NB4 (cell line): ENCODE results near the gene OR2V2.
"Not testable (repeated sequence)": the region's sequence is repeated elsewhere in the genome, so short reads cannot be mapped to it uniquely, and the experiment has no call there.

ENCODE experiments used
- DNase-seq: peaks from one replicate; pipeline ENCODE4 v3.0.0; 2010; ENCODE audit warnings: low read depth
- H3K4me3 ChIP-seq: one replicate; pipeline ENCODE4 v1.5.1; 2011; ENCODE audit warnings: mild to moderate bottlenecking, low read depth, low read length, moderate library complexity
- CTCF ChIP-seq: IDR thresholded peaks from one replicate; pipeline ENCODE4 v1.5.1; 2012; ENCODE audit warnings: low read depth, low read length
- MYC ChIP-seq: IDR thresholded peaks from 2 replicates; pipeline ENCODE4 v1.6.1; 2011; ENCODE audit warnings: low read depth, low read length
- POLR2A ChIP-seq: IDR thresholded peaks from 2 replicates; pipeline ENCODE4 v1.6.1; 2011; ENCODE audit warnings: mild to moderate bottlenecking; ENCODE audit not compliant: insufficient read length; ENCODE audit errors: extremely low read depth
- TF ChIP-seq, protein P1 (sequence below): IDR thresholded peaks from 2 replicates; pipeline ENCODE4 v1.6.1; 2011; ENCODE audit warnings: low read depth, low read length

The OR2V2 gene

GRCh38 chr5:181168595-181169118 is 21.3 kb downstream of the OR2V2 start:
- no peak for DNase-seq
- no peak overlapping the region for H3K4me3 ChIP-seq
- TF ChIP-seq MYC (no peak), CTCF (no peak), POLR2A (no peak)
- TF ChIP-seq, protein P1, sequence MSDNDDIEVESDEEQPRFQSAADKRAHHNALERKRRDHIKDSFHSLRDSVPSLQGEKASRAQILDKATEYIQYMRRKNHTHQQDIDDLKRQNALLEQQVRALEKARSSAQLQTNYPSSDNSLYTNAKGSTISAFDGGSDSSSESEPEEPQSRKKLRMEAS: no peak

- peak; percentile 88 for DNase-seq
- H3K4me3 ChIP-seq: not testable (repeated sequence)
Observed at GRCh38 chr5:181169459-181170236, 22.3 kb downstream of the OR2V2 start.

DNA sequence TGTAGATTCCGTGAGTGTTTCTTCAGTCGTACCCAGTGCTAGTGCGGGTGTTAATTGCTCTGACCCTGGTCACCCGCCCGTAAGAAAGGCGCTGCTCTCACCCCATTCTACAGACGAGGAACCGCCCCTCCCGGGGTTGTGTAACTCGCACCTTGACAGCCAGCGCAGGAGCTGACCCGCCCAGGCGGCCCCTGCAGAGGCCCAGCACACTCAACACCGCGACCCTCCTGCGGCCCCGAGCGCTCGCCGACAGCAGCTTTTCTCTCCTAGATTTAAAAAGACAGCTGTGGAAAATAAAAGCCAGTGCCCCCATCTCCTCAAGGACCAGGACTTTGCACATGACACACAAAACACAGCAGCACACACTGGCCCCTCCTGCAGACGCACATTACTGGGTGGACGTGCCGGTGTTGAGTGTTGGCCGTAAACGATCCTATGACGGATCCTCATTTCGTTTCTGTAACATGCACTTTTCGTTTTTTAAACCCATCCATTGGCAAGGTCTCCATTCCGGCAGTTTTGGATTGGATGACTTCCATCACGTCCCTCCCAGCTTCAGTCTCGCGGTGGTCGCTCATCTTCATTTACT is 22.9 kb downstream of the OR2V2 start:
- DNase-seq: peak; percentile 49
- no peak overlapping the region for H3K4me3 ChIP-seq
- TF ChIP-seq CTCF (no peak), MYC (no peak), POLR2A (no peak)
- TF ChIP-seq, protein P1: no peak

- no peak overlapping the region for H3K4me3 ChIP-seq
- TF ChIP-seq CTCF (no peak), POLR2A (no peak), MYC (no peak)
- TF ChIP-seq, protein P1: no peak
Observed at GRCh38 chr5:181170996-181171395, 23.6 kb downstream of the OR2V2 start.

DNA sequence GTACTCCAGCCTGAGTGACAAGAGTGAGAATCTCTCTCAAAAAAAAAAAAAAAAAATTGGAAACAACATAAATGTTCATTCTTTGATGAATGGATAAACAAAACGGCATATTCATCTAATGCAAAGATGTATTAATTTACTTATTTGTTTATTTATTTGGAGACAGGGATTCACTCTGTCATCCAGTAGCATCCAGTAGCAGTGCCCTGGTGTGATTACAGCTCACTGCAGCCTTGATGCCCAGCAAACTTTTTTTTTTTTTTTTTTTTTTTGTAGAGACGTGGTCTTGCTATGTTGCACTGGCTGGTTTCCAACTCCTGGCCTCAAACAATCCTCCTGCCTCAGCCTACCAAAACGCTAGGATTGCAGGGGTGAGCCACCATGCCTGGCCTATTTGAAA is 24.4 kb downstream of the OR2V2 start:
- TF ChIP-seq MYC (no peak), POLR2A (no peak)
- TF ChIP-seq, protein P1: no peak
- no peak overlapping the region for H3K4me3 ChIP-seq
- DNase-seq: no peak

More at GRCh38 chr5:181170996-181171395, 23.6 kb downstream of the OR2V2 start:
- peak; percentile 40 for DNase-seq

DNA sequence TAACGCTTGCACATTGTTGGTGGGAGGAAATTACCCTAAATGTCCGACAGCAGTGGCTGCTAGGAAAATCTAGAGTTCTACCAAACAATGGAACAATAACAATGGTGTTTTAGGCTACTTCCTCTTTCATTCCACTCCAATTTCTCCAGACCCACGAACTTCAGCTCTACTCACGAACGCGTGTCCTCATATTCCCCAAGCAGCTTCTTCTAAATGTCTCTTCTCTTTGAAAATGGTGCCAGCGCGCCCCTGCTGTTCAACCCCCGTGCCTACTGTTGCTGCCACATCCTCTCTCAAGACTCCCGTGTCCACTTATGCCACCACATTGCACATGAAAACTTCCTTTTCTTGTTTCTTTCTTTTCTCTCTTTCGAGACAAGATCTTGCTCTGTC is 25.6 kb downstream of the OR2V2 start:
- H3K4me3 ChIP-seq: peak overlapping the region; percentile 55
- DNase-seq: peak; percentile 70

More for the DNA sequence above, 25.6 kb downstream of the OR2V2 start:
- TF ChIP-seq CTCF: peak; percentile 19
- TF ChIP-seq, protein P1: no peak
